Kidney (tissue), 14 donors: ENCODE measurements around the gene CNPY3. TPM values are rescaled to one million over a fixed set of nuclear protein-coding genes. Genes with fewer than 3 reads are reported as not detected.

ENCODE experiments used
- DNase-seq, 5 donors: peaks; one replicate each; pipeline ENCODE4 v3.0.0-alpha.2; 2013 to 2020
- FAIRE-seq: peaks from 2 replicates; lab custom pipeline; 2012; peaks lifted over from hg19 to GRCh38; lab: Jason Lieb, UNC
- H3K27ac ChIP-seq, 2 donors: one replicate each; pipeline ENCODE4 v1.7.0; 2013; ENCODE audit warnings: low read depth in 2 of 2, low read length in 2 of 2, inconsistent platforms in 1 of 2
- H3K27me3 ChIP-seq: one replicate; pipeline ENCODE4 v1.7.1; 2013; ENCODE audit warnings: low read length, inconsistent platforms; ENCODE audit not compliant: control insufficient read depth, insufficient read depth
- H3K36me3 ChIP-seq, 3 donors: one replicate each; pipeline versions ENCODE4 v1.7.0 to v1.7.1; 2013; ENCODE audit warnings: low read length in 3 of 3, control low read depth in 1 of 3, inconsistent platforms in 1 of 3; ENCODE audit not compliant: insufficient read depth in 3 of 3, control insufficient read depth in 2 of 3
- H3K4me1 ChIP-seq, 3 donors: one replicate each; pipeline versions ENCODE4 v1.7.0 to v1.7.1; 2013; ENCODE audit warnings: low read length in 3 of 3, inconsistent platforms in 1 of 3, low read depth in 1 of 3; ENCODE audit not compliant: control insufficient read depth in 2 of 3, insufficient read depth in 2 of 3
- H3K4me3 ChIP-seq, 3 donors: one replicate each; pipeline versions ENCODE4 v1.7.0 to v1.8.1; 2013; ENCODE audit warnings: low read length in 3 of 3, control low read depth in 1 of 3, inconsistent platforms in 1 of 3
- H3K9ac ChIP-seq, 3 donors: one replicate each; pipeline versions ENCODE4 v1.7.0 to v1.7.1; 2013; ENCODE audit warnings: low read length in 3 of 3, control low read depth in 1 of 3, inconsistent platforms in 1 of 3
- H3K9me3 ChIP-seq, 3 donors: one replicate each; pipeline versions ENCODE4 v1.7.0 to v1.7.1; 2013; ENCODE audit warnings: low read length in 3 of 3, control low read depth in 1 of 3, inconsistent platforms in 1 of 3; ENCODE audit not compliant: control insufficient read depth in 2 of 3, insufficient read depth in 1 of 3
- intact Hi-C: fragments of 100-400 bp; cut with DNase I; formaldehyde crosslinking; loops from one replicate; pipeline ENCODE4 v1.11.1; 2022
- polyA plus RNA-seq: library from polyadenylated mRNA; stranded (reverse); fragments of 350-450 nt; fragmentation: Illumina TruSeq; extraction: RNeasy Lipid Tissue Mini Kit (QIAGEN cat#74804); gene quantifications from one replicate; pipeline ENCODE4 v1.2.3, GENCODE V29; 2014; ENCODE audit warnings: low read depth, low replicate concordance; ENCODE audit not compliant: insufficient read depth
- total RNA-seq: library from RNA; stranded (reverse); fragmentation: NEBNext Ultra II Directional; extraction: Animal tissue kit (Norgen Biotek cat#: 25700); gene quantifications from one replicate; pipeline ENCODE4 v1.2.1, GENCODE V29; 2021
- TF ChIP-seq, protein P1 (sequence below): IDR thresholded peaks from 3 replicates; pipeline ENCODE4 v1.5.1; 2012; ENCODE audit warnings: mild to moderate bottlenecking, moderate library complexity, borderline replicate concordance; ENCODE audit not compliant: insufficient read depth; ENCODE audit errors: extremely low read depth
- donor health status: control.
- donor health status: control.
- donor health status: control.
- donor health status: control.
- donor health status: control.
- donor health status: DM: yes; HTN: yes; CAD: no.
- donor health status: Normal renal cell carcinoma (clear cell type).

The CNPY3 gene
- total and polyA plus RNA-seq, 2 donors from 2014 or later, result 40.1 to 49.9 TPM

DNA sequence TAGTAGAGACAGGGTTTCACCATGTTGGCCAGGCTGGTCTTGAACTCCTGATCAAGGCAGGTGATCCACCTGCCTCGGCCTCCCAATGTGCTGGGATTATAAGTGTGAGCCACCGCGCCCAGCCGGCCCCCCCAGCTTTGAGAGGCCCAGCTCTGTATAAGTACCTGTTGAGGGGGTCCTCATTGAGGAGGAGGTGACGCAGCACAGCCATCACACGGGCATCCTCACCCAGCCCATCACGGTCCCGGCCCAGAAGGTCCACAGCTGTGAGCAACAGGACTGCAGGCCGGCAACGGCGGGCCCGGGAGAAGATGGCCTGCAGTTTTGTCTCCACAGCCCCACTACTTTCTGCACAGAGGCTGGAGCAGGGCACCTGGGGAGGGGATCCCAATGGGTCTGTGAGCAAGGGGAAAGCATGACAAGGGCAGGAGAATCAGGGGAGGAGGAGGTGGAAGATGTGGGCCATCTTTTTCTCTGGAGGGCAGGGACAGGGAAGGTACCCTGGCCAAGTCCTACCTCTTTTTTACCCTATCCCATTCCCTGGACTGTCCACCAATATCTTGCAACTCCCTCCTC, 38.9 kb downstream of the CNPY3 start:
- H3K4me3 ChIP-seq, result no peak overlapping the region
- H3K36me3 ChIP-seq, result peaks cover 0 to 18% (median 3%) of the 10 kb centered on the region in 3 donors
- FAIRE-seq (no peak), DNase-seq (no peak)
- TF ChIP-seq, protein P1, sequence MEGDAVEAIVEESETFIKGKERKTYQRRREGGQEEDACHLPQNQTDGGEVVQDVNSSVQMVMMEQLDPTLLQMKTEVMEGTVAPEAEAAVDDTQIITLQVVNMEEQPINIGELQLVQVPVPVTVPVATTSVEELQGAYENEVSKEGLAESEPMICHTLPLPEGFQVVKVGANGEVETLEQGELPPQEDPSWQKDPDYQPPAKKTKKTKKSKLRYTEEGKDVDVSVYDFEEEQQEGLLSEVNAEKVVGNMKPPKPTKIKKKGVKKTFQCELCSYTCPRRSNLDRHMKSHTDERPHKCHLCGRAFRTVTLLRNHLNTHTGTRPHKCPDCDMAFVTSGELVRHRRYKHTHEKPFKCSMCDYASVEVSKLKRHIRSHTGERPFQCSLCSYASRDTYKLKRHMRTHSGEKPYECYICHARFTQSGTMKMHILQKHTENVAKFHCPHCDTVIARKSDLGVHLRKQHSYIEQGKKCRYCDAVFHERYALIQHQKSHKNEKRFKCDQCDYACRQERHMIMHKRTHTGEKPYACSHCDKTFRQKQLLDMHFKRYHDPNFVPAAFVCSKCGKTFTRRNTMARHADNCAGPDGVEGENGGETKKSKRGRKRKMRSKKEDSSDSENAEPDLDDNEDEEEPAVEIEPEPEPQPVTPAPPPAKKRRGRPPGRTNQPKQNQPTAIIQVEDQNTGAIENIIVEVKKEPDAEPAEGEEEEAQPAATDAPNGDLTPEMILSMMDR, result no peak
- H3K4me1 ChIP-seq, result no peaks in the 10 kb centered on the region
- H3K9me3 ChIP-seq, result no peaks in the 10 kb centered on the region
- H3K27me3 ChIP-seq, result no peaks in the 10 kb centered on the region
- no peak overlapping the region for H3K27ac ChIP-seq
- no peak overlapping the region for H3K9ac ChIP-seq
- intact Hi-C loops, result no loop called here

GRCh38 chr6:42968783-42969182, 39.5 kb downstream of the CNPY3 start:
- intact Hi-C loops, result no loop called here
- Histone ChIP-seq H3K27ac (no peak overlapping the region), H3K4me3 (no peak overlapping the region), H3K36me3 (peaks cover 0 to 18% (median 5%) of the 10 kb centered on the region in 3 donors), H3K9ac (no peak overlapping the region), H3K9me3 (no peaks in the 10 kb centered on the region), H3K27me3 (no peaks in the 10 kb centered on the region), H3K4me1 (no peaks in the 10 kb centered on the region)
- FAIRE-seq (no peak), DNase-seq (no peak)
- TF ChIP-seq, protein P1, result no peak

DNA sequence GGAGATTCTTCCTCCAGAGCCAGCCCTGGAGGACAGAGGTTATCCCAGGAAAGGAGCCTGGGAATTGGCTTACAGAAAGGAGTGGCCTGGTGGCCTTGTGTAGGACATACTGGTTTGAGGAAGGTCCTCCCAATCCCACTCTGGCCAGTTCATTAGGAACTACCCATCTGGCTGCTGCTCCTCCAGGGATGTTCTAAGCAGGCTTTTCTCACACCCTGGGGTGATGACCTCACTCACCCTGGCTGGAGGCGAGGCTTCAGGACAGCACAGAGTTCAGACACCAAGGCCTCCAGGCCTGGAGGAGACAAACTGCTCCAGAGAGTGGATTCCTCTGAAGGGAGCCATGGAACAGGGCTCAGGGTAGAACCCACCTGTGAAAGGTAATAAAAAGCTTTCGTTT, 40.2 kb downstream of the CNPY3 start:
- intact Hi-C loops, result no loop called here
- H3K9me3 ChIP-seq, result no peaks in the 10 kb centered on the region
- no peaks in the 10 kb centered on the region for H3K27me3 ChIP-seq
- H3K9ac ChIP-seq, result no peak overlapping the region
- no peaks in the 10 kb centered on the region for H3K4me1 ChIP-seq
- DNase-seq (no peak), FAIRE-seq (no peak)
- TF ChIP-seq, protein P1, result no peak
- H3K4me3 ChIP-seq, result no peak overlapping the region
- H3K36me3 ChIP-seq, result peaks cover 0 to 18% (median 5%) of the 10 kb centered on the region in 3 donors
- no peak overlapping the region for H3K27ac ChIP-seq

DNA sequence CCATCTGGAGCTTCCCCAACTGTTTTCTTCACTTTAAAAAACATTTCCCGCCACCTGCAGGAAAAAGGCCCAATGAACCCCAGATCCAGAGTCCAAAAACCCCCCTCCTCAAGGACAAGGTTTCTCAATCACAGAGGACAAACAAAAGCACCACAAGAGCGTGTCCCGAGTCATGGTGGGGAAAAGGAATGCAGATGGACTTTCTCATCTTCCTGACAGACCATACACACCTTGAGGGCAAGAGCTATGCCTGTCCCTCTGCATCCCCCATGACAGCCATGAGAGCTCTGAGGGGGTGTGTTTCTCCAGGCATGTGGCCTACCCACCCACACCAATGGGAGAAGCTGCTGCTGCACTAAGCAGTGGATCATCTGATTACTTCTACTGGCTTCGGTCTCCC, 40.7 kb downstream of the CNPY3 start:
- FAIRE-seq, result no peak
- intact Hi-C loops, result no loop called here
- H3K36me3 ChIP-seq, result peaks cover 0 to 18% (median 3%) of the 10 kb centered on the region in 3 donors
- no peak for DNase-seq
- TF ChIP-seq, protein P1, result no peak
- H3K9me3 ChIP-seq, result no peaks in the 10 kb centered on the region
- no peak overlapping the region for H3K27ac ChIP-seq
- H3K4me3 ChIP-seq, result no peak overlapping the region
- no peak overlapping the region for H3K9ac ChIP-seq
- H3K27me3 ChIP-seq, result no peaks in the 10 kb centered on the region
- H3K4me1 ChIP-seq, result no peaks in the 10 kb centered on the region
